Lower lobe of right lung (tissue), 2 donors: ENCODE data around the gene ACOXL. TPM values are rescaled to one million over a fixed set of nuclear protein-coding genes. Genes with fewer than 3 reads are reported as not detected.

Experiments used
- ATAC-seq, 2 donors: fragments of 200-7000 bp; cut with Tn5 transposase; one replicate each; pipeline ENCODE4 v1.9.1; 2020 to 2022; ENCODE audit warnings: mild to moderate bottlenecking in 2 of 2, moderate library complexity in 2 of 2
- DNase-seq: peaks from one replicate; pipeline ENCODE4 v3.0.0-alpha.2; 2020
- H3K27ac ChIP-seq: fragments of 200-600 bp; one replicate; pipeline ENCODE4 v1.8.0; 2022
- H3K27me3 ChIP-seq: fragments of 200-600 bp; one replicate; pipeline ENCODE4 v1.8.0; 2022; ENCODE audit warnings: low read depth
- H3K36me3 ChIP-seq: fragments of 200-600 bp; one replicate; pipeline ENCODE4 v1.8.0; 2022; ENCODE audit warnings: mild to moderate bottlenecking
- H3K4me1 ChIP-seq: fragments of 200-600 bp; one replicate; pipeline ENCODE4 v1.8.0; 2022
- H3K4me3 ChIP-seq: fragments of 200-600 bp; one replicate; pipeline ENCODE4 v1.8.0; 2022; ENCODE audit warnings: mild to moderate bottlenecking
- H3K9me3 ChIP-seq: fragments of 200-600 bp; one replicate; pipeline ENCODE4 v1.8.0; 2022
- CTCF ChIP-seq: fragments of 200-600 bp; IDR thresholded peaks from one replicate; pipeline ENCODE4 v1.8.0; 2022; ENCODE audit warnings: antibody characterized with exemption, mild to moderate bottlenecking
- intact Hi-C: fragments of 100-400 bp; cut with DNase I; formaldehyde crosslinking; loops from one replicate; pipeline ENCODE4 v1.11.0; 2022
- total RNA-seq: library from RNA; stranded (reverse); fragmentation: NEBNext Ultra II Directional; extraction: Animal tissue kit (Norgen Biotek cat#: 25700); gene quantifications from one replicate; pipeline ENCODE4 v1.2.1, GENCODE V29; 2021
- donor health status: DM: no; HTN: yes; CAD: no; lungs with severe emphysema.

The ACOXL gene
- total RNA-seq, 1 donor from 2014 or later: 38.5 TPM

DNA sequence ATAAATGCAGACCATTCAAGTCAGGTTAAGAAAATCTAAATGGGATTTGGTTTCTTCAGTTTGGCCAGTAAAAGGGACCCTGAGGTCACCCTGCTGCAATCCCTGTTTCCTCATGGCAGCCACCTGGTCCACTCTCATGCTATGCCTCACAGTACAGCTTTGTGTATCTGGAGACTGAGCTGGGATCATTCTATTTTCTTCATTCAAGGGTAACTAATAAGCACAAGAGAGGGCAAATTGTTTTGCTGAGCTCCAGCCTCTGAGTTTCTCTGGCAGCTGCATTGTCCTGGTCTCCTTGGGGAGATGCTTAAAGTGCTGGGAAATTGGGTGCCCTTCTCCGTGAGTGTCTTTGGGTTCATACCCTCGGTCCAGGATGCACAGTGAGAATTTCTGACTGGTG lies 369.8 kb downstream of the ACOXL start:
- H3K9me3 ChIP-seq: no peaks in the 10 kb centered on the region
- no peak overlapping the region for H3K27ac ChIP-seq
- H3K36me3 ChIP-seq: no peaks in the 10 kb centered on the region
- intact Hi-C loops: no loop called here
- no peak overlapping the region for H3K4me3 ChIP-seq
- no peak for TF ChIP-seq CTCF
- no peaks in the 10 kb centered on the region for H3K4me1 ChIP-seq
- no peak for DNase-seq
- no peak for ATAC-seq
- no peaks in the 10 kb centered on the region for H3K27me3 ChIP-seq

- H3K27ac ChIP-seq: no peak overlapping the region
- no peak overlapping the region for H3K4me3 ChIP-seq
- H3K36me3 ChIP-seq: no peaks in the 10 kb centered on the region
- intact Hi-C loops: no loop called here
- H3K9me3 ChIP-seq: no peaks in the 10 kb centered on the region
- no peak for TF ChIP-seq CTCF
- H3K27me3 ChIP-seq: no peaks in the 10 kb centered on the region
- no peaks in the 10 kb centered on the region for H3K4me1 ChIP-seq
- DNase-seq (no peak), ATAC-seq (no peak)
These were observed 373.6 kb downstream of the ACOXL start for GRCh38 chr2:111105926-111106325.

DNA sequence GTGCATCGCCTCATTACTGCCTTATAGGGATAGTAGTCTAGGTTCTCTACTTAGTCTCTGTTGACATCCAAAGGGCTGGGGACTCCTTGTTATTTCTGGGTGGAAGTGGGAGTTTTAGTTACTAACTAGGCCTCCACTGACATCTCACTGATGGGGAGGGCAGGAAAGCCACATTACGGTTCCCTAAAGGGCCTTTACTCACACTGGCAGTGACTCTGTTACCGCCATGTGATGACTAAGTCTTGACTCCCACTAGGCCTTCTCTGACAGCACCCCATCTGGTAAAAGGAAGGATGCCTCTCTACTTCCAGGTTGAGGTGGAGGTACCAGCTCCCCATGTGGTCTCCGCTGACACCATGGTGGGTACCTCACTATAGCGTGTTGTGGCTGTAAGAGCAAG lies 374.3 kb downstream of the ACOXL start:
- Histone ChIP-seq H3K27ac (no peak overlapping the region), H3K4me1 (no peaks in the 10 kb centered on the region), H3K9me3 (no peaks in the 10 kb centered on the region), H3K4me3 (no peak overlapping the region), H3K36me3 (no peaks in the 10 kb centered on the region), H3K27me3 (no peaks in the 10 kb centered on the region)
- ATAC-seq (no peak), DNase-seq (no peak)
- no peak for TF ChIP-seq CTCF
- intact Hi-C loops: no loop called here

- H3K27ac ChIP-seq: no peak overlapping the region
- H3K4me3 ChIP-seq: no peak overlapping the region
- intact Hi-C loops: no loop called here
- ATAC-seq (no peak), DNase-seq (no peak)
- peaks cover 6% of the 10 kb centered on the region for H3K27me3 ChIP-seq
- no peaks in the 10 kb centered on the region for H3K36me3 ChIP-seq
- H3K9me3 ChIP-seq: no peaks in the 10 kb centered on the region
- H3K4me1 ChIP-seq: no peaks in the 10 kb centered on the region
- TF ChIP-seq CTCF: no peak
These were observed 376.4 kb downstream of the ACOXL start for GRCh38 chr2:111108745-111109271.

DNA sequence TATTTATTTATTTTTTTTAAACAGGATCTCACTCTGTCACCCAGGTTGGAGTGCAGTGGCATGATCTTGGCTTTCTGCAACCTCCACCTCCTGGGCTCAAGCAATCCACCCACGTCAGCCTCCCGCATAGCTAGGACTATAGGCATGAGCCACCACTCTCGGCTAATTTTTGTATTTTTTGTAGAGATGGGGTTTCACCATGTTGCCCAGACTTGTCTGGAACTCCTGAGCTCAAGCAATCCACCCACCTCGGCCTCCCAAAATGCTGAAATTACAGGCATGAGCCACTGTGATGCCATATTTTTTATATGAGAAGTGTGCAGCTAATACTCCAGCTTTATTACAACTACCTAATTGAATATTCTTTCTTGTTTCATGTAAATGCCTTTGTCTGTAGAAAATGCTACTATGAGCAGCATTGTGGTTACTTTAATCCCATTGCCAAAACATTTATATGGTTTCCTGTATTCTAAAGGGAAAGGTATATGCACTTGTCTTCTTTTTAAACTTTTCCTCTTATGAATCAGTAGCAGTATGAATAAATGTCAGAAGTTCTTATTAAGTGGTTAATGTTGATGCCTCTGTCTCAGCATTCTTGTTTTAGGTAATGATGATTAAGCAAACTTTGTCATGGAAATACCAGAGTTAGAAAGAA lies 378.9 kb downstream of the ACOXL start:
- Histone ChIP-seq H3K27me3 (peaks cover 18% of the 10 kb centered on the region), H3K9me3 (no peaks in the 10 kb centered on the region), H3K4me3 (no peak overlapping the region), H3K27ac (no peak overlapping the region), H3K4me1 (no peaks in the 10 kb centered on the region), H3K36me3 (no peaks in the 10 kb centered on the region)
- ATAC-seq: no peak
- no peak for TF ChIP-seq CTCF
- intact Hi-C loops: no loop called here
- no peak for DNase-seq
